Stomach (tissue), 4 donors: ENCODE data around the gene TUBGCP2.

Source experiments
- CTCF ChIP-seq, 7 experiments: fragments of 450-650 bp in 4 of 7; fragments of 200-600 bp in 3 of 7; sonication (generic) in 3 of 7; IDR thresholded peaks; one replicate each; pipeline ENCODE4 v1.5.1; 2016 to 2019; ENCODE audit warnings: antibody characterized with exemption in 7 of 7, control low read depth in 2 of 7, mild to moderate bottlenecking in 1 of 7
- EP300 ChIP-seq: sonication (generic); formaldehyde crosslinking; IDR thresholded peaks from one replicate; pipeline ENCODE4 v1.6.1; 2017; ENCODE audit warnings: antibody characterized with exemption
- POLR2A ChIP-seq, 4 donors: fragments of 450-650 bp; IDR thresholded peaks; one replicate each; pipeline ENCODE4 v1.6.1; 2016; ENCODE audit warnings: antibody characterized with exemption in 4 of 4, control low read depth in 2 of 4, mild to moderate bottlenecking in 1 of 4, moderate library complexity in 1 of 4
- POLR2AphosphoS5 ChIP-seq, 3 donors: sonication (generic); formaldehyde crosslinking; IDR thresholded peaks; one replicate each; pipeline ENCODE4 v1.6.1; 2016; ENCODE audit warnings: antibody characterized with exemption in 3 of 3

- TF ChIP-seq CTCF (IDR thresholded peaks at IDR 0.05) (no peak), POLR2A (IDR thresholded peaks at IDR 0.05) (no peak), POLR2AphosphoS5 (IDR thresholded peaks at IDR 0.05) (no peak), EP300 (no peak)
Measured at GRCh38 chr10:133326745-133327650, 18.3 kb upstream of the TUBGCP2 start.
